Endothelial cell of umbilical vein (primary cell): ENCODE data around the gene TRRAP.

ENCODE experiments used
- CTCF ChIP-seq, 2 donors: IDR thresholded peaks; 1 replicate in 1 of 2; 2 replicates in 1 of 2; pipeline ENCODE4 v1.5.1; 2011; ENCODE audit warnings: low read length in 2 of 2, mild to moderate bottlenecking in 2 of 2, moderate library complexity in 2 of 2, control low read depth in 1 of 2, inconsistent platforms in 1 of 2, low read depth in 1 of 2; ENCODE audit not compliant: insufficient read depth in 1 of 2; ENCODE audit errors: extremely low read depth in 1 of 2
- MYC ChIP-seq: IDR thresholded peaks from one replicate; pipeline ENCODE4 v1.6.1; 2011; ENCODE audit warnings: mild to moderate bottlenecking, low read depth, low read length

GRCh38 chr7:99047526-99048077 lies 169.3 kb downstream of the TRRAP start:
- TF ChIP-seq MYC (no peak), CTCF (IDR thresholded peaks at IDR 0.05; ENCODE audit: extremely low read depth in 1 of 2, insufficient read depth in 1 of 2, low read depth in 1 of 2, low read length in 2 of 2) (no peak)
